ENCODE measurements around the gene LDB2.
"Not testable (repeated sequence)": the region's sequence is repeated elsewhere in the genome, so short reads cannot be mapped to it uniquely, and the experiment has no call there.

LDB2 gene

DNA sequence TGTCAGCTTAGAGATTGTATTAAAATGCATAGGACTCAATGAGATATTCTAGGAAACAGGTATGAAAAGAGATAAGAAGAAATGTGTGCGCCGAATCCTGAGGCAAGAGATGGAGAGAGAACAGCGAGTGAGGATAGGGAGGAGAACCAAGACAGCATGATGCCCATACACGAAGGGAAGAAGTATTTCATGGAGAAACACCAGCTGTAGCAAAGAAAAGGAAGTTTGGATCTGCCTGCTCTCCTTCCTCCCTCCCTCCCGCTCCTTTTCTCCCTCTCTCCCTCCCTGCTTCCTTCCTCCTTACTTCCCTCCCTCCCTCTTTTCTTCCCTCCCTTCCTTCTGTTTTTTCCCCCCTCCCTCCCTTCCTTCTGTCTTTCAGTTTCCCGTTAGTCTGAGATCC lies 353.6 kb downstream of the LDB2 start:
- no peak for DNase-seq (ENCODE audit: low read depth in 2 of 2)

DNA sequence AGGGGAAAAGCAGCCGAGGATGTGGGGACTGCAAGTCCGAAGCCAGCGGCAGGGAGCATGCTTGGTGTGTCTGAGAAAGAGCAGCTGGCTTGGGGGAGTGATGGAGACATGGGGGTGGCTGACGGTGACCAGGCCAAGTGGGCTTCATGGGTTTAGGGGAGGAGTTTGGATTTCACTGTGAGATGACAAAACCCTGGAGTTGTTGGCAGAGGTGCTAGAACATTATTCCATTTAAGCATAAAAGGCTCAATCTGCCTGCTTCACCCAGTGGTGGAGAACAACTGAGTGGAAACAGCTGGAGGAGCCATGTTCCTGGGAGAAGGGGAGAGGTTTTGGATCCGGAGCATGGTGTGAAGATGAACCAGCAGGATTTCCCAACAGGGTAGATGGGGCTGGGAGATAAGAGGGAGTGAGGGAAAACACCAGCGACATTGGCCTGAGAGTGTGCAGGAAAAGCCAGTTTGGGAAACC lies 354.2 kb downstream of the LDB2 start:
- no peak for DNase-seq (ENCODE audit: low read depth in 2 of 2)

DNA sequence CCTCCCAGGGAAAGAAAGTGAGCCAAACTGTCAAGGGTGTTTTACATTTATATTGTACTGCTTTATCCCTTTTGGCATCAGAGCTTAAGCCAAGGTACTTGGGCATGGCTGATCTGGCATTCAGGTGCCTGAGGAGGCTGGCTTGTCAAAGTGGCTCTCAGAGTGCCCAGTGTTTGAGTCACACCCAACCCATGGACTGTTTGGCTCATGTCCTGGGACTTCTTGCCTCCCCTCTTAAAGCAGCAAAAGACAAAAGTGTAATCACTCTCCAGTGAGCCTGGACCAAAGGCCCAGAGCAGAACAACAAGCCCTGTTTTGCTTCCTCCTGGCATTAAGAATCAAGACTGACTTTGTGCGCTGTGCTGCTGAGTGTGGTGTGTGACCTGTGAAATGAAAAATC lies 360.5 kb downstream of the LDB2 start:
- no peak for DNase-seq (ENCODE audit: low read depth in 2 of 2)

DNA sequence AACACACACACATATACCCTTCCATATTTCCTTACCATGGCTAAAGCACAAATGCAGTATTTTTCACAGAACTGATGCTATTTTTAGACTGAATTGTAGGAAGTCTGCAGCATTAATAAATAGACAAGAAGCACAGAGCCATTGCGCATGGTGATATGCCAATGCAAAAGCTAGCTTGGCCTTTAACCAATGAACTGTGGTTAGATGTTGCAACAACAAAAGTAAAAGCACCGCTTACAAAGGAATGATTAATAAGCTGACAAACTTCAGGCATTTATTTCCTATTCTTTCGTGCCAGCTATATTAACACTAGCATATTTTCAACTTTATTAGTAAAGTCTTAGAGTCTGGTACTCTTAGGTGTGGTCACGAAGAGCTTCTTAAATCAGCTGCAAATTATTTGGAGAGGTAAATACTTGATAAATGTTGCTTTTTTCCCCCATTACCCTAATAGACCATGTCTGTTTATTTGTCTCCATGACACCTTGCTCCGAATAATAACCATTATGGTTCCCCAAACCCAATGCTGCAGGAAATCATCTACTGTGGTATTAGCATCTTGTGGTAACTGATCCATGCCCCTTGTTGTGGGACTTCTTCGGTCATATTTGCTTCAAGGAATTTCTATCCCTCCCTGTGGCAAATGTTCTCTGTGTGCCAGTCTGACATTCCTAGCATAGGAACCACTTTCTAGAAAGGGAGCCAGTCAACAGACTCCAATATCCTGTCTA lies 366.0 kb downstream of the LDB2 start:
- no peak for DNase-seq (ENCODE audit: low read depth in 2 of 2)

DNA sequence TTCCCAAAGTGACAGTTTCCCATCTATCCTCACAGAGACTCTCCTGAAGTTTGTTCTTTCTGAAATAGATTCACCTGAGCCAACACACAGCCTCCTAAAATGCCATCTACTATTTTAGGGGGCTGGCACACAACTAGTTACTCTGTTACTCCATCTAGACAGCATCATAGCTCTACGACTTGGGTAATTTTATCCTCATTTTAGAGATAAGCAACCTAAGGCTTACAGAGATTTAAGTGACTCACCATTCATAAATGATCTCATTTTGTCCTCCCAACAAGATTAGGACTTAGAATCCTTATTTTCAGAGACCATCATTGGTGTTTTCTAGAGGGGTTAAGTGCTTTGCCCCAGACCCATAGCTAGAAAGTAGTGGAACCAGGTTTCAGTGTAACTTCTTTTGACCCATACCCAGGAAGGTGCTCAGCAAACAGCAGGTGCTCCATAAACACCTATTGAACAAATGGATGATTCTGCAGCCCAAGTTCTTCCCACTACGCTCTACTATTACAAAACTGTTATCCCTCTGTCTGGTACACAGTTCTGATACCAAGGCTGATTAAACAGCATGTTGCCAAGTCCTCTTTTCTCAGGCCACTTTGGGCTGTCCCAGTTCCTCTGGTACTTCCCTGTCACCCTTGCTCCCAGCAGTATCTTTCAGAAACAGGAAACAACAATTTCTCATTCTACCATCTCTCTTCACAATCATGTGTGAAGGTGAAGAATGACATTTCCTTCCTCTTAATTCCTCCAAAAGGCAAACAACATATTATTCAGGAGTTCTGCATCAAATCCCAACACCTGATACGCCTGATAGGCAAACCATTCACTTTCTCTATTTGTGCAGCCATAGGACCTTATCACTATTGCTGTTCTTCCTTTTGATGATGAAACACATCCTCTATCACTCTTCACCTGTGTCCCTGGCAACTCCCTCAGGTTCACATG lies 367.5 kb downstream of the LDB2 start:
- no peak for DNase-seq (ENCODE audit: low read depth in 2 of 2)

DNA sequence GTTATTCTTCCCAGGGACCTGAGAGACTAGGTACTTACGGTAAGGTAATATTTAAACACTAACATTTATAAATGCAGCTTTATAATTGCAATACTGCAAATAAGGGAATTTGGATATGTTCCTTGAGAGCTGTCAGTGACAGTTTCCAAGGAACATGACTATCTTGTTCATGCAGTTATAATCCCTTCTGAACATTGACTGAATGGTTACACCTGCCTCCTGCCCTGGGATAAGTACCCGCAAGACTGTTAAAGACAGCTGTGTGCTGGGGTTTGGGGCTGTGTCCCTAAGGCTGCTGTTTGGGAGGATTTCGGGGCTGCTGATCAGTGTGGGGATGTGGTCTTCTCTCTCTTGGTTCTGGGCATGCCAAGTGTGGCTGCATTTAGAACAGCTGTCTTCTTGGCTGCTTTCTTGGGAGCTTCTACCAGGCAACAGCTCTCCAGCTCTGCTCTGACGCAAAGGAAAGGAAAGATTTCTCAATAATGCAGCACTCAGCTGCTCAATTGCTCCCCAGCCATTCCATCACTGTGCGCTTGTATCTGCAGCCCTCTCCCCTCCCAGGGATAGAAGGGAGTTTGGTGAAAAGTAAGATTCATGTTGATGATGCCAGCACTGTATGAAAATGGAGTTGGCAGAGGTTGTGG lies 373.4 kb downstream of the LDB2 start:
- DNase-seq (ENCODE audit: low read depth in 2 of 2) = no peak

DNA sequence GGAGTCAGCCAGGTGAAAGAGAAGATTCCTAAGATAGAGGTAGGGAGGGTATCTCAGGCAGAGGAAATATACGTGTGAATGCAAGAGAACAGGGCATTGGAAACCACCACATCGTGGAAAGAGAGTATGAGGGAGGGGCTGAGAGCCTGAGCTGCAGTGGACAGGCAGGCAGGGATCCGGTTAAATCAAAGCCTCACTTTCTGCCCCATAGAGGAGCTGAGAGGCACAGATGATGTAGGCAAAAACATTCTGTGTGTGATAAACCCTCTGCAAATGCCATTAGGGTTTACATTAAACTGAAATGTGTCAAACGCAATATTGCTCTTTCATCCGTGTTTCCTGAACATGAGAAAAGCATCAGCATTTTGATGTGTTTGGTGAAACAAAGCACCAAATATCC lies 374.0 kb downstream of the LDB2 start:
- no peak for DNase-seq (ENCODE audit: low read depth in 2 of 2)

DNA sequence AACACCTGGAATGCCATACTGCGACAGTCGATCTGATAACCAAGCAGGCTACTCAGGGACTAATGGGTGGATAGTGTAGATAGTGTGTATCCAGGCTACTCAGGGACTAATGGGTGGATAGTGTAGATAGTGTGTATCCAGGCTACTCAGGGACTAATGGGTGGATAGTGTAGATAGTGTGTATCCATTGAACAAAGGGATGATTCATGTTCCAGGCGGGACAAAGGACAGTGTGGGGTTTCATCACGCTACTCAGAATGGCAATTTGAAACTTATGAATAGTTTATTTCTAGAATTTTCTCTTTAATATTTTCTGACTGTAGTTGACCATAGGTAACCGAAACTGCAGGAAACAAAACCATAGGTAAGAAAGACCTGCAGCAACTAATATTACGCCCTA lies 374.9 kb downstream of the LDB2 start:
- not testable (repeated sequence) for DNase-seq (ENCODE audit: low read depth in 2 of 2)

DNA sequence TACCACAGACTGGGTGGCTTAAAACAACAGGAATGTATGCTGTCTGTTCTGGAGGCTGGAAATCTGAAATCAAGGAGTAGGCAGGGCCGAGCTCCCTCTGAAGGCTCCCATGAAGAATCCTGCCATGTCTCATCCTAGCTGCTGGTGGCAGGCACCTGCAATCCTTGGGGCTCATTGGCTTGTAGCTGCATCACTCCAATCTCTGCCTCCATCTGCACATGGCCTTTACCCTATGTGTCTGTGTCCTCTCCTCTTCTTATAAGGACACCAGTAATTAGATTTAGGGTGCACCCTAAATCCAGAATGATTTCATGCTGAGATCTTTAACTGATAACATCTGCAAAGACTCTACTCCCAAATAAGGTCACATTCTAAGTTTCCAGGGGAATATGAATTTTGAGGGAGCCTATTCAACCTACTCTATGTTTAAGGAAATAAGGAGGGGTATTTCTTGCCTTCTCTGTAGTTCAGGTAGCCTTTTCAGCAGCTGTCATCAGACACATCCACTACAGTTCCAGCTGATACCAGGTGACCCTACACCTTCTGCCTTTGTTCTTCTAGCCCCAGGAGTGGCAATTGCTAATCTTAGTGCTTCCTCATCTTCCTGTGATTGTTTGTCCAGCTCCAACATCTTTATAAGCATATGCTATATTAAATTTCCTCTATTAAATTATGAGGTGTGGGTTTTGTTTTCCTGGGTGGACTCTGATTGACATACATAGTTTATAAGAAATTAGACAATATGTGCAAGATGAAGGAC lies 377.1 kb downstream of the LDB2 start:
- no peak for DNase-seq (ENCODE audit: low read depth in 2 of 2)

DNA sequence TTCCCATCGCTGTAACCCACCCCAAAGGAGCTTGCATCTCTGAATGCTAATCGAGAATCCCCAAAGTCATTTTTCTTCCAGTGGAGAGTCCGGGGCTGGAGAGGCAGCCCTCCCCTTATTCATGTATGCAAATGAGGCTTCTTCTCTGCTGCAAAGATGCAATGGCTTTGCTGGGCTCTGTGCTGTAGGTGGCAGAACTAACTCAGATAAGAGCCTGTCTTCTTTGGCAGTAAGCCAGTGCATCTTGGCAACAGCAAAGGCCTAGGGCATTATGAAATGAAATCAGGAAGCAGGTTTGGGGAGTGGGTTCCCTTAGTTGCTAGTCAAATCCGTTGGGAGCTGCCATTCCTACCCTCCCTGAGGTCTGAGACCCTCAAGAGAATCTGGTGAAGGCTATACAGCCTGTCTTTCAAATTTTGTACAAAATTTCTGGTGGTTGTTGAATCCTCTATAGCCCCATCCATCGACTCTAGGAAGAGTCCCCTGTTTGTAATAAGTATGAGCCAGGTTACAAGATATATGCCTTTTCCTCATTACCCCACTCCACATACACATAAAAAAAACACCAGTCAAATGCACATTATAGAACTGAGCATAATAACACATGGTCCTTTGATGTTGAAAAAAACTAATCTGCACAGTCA lies 381.5 kb downstream of the LDB2 start:
- DNase-seq (ENCODE audit: low read depth in 2 of 2) = no peak

DNA sequence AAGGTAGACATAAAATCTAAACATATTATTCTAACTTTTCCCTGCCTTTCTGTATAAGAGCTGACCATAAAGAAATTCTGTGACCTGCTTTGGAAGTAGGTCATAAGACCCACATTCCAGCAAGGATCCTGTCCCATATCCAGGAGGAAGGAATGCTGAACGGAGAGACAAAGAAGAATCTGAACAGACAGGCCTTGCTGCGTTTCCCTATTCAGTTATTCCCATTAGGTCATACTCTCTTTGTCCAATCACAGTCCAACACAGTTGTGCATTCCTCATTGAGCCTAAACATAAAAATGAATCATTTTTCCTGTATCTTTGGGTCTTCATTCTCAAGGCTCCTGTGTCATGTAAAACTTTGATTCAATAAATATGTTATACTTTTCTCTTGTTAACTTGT lies 384.6 kb downstream of the LDB2 start:
- DNase-seq (ENCODE audit: low read depth in 2 of 2) = no peak

DNA sequence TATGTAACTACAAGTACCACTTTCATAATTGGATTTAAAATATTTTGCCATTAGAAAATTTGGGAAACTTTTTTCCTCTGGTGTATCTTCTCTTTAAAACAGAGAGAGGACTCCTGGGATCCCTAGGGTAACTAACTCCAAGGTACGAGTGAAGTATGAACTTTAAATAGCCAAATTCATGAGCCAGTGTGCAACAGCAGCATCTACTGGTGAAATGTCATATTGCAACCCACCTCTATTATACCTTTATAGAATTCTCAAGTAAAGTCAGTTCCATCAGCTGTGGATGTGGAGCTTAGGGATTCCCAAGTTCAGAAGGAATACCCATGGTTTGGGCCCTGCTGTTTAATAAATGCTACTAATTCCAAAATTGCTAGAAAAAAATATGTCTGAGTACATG lies 389.5 kb downstream of the LDB2 start:
- no peak for DNase-seq (ENCODE audit: low read depth in 2 of 2)

DNA sequence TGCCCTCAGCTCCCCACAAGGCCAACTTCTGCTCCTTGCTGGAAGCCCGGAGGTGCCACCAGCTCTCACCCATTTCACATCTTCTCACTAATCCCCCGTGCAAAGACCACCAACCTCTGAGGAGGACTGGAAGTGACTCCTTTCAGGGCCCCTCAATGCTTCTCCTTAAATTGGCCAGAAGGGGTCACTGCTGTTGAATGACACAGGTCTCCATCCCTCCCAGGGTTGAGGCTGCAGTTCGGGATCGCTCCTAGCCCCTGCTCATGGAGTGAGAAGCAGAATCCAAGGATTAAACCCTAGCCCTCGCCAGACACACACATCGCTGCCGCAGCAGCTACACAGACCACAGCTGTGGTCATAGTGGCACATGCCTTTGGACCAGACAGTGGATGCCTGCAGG lies 392.7 kb downstream of the LDB2 start:
- no peak for DNase-seq (ENCODE audit: low read depth in 2 of 2)

DNA sequence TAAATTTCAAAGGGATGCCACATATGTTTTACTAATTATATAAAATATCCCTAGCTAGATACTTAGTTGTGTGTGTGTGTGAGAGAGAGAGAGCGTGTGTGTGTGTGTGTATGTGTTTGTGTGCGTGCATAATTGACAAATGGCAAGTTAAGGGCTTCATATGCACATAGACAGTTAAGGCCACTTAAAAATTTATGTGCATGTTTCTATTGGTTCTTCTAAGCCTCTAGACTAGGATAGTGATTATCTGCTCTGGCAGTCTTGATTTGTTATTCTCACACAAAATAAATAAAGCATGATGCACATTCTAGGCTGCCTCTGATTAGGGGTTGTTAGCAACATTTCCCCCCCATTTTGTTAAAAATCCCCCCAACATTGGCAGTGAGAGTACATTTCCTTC lies 393.2 kb downstream of the LDB2 start:
- DNase-seq (ENCODE audit: low read depth in 2 of 2) = no peak

DNA sequence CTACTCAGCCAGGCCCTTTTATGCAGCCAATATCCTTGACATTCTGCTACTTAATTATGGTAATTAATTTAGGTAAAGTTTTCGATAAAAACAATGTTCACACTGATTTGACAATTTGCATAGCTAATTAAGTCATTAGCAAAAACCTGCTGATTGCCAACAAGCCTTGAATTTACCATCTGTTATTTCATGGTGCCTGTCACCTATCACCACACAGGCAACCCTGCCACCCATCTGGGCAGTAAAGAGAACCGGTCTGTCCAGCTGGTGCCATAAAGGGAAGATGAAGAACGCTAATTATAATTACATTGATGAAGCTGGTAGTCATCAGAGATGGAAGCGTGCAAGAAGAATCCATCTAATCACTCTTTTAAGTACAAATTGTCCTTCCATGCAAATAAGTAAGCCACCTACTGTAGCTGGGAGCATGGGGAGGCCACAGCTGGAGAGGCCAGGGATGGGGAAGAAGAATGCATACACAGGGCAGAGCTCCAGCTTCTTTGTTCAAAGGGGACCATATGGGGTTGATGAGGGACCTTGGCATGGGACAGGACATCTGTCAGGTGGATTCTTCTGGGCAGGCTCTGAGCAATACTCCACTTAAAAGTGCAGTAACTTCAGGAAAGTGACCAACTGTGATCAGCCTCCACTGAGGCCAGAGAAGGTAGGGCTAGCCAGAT lies 394.9 kb downstream of the LDB2 start:
- DNase-seq (ENCODE audit: low read depth in 2 of 2) = no peak

DNA sequence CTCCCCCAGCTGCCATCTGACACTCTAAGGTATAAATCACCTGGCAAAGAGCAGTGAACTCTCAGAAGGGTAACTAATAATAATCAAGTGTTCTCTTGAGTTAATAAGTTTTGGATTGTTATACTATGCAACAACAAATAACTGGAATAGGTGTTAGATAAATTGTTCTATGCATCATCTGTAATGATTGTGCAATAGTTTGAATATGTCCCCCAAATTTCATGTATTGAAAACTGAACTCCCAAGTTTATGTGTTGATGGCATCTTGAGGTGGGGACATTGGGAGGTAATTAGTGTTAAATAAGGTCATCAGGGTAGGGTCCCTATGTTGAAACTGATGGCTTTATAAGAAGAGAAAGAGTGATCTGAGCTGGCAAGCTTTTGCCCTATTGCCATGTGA lies 399.5 kb downstream of the LDB2 start:
- no peak for DNase-seq (ENCODE audit: low read depth in 2 of 2)

DNA sequence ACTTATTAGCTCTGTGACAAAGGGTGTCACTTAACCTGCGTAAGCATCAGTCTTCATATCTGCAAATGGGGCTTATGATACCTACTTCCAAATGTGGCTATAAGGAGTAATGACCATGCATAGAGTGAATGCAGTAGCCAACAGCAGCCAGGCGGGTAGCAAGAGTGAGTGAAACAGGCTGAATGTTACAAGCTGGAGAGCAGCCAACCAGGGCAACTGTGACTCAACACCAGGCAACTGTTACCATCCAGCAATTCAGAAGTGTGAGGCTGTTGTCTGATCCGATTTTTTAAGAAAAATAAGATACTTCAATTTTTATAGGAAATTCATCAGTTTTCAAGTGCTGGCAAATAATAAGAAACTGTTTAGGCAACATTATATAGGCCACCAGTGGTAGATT lies 401.9 kb downstream of the LDB2 start:
- DNase-seq (ENCODE audit: low read depth in 2 of 2) = no peak

DNA sequence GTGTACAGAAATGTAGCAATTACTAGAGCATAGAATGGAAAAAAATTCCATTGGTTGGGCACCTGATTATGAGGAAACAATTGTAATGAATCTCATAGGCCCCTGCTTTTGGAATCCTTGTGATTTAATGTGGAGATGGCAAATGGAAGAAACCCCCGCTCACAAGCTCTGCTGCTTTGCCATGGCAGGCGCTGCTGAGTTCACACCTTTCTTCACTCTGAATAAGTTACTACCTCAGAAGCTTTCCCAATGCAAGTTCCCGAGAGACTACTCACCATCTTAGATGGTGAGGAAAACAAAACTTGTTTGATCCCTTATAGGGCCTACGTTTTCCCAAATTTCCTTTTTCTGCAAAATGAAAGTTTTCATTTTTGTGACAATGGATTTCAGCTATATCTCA lies 405.6 kb downstream of the LDB2 start:
- DNase-seq (ENCODE audit: low read depth in 2 of 2) = no peak

DNA sequence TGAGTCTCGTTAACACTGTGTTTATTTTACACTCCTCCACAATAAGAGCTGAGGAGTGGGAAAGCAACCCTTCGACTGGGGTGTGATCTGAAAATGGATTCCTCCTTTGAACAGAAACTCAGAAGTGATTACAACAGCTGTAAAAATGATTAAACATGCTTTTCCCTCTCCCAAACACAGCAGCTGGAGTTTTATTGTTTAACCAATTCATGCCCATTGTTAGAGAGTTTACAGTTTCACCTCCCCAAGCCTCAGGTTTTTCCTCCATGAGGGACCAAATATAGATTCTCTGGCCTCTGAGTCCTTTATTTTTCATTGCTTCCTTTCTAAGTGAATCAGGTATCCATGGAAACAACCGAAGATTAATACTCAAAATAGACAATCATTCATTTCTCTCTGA lies 409.2 kb downstream of the LDB2 start:
- no peak for DNase-seq (ENCODE audit: low read depth in 2 of 2)

DNA sequence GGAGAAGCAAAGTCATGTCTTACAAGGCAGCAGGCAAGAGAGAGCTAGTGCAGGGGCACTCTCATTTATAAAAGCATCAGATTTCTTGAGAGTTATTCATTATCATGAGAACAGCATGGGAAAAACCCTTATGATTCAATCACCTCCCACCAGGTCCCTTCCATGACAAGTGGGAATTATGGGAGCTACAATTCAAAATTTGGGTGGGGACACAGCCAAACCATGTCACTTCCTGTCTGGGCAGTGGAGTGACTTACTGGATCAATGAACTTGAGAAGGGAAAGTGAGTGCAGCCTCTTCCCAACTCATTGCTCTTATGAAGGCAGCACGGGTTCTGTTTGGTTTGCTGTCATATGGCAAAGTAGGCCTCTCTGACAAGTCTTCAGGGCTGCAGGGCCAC lies 410.4 kb downstream of the LDB2 start:
- no peak for DNase-seq (ENCODE audit: low read depth in 2 of 2)

DNA sequence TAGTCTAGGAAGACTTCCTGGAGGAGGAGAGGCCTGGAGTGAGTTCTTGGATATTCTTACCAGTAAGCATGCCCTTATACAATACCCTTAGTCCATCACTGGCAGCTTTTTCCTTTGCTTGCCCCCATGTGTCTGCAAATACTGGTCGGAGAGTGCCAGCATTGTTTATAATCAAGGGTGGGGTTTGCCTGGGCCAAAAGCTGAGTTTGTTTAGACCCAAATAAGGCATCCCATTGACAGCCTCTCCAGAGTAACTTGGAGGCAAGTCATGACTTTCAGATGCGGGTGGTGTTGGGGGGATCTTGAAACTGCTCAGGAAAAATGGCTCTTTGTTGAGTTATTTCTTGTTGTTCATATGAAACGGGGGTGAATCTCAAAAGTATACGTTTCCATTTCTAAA lies 413.7 kb downstream of the LDB2 start:
- DNase-seq (ENCODE audit: low read depth in 2 of 2) = no peak
